K562 (cell line): Measurements from ENCODE around the gene PTCH2. TPM values are rescaled to one million over a fixed set of nuclear protein-coding genes. Genes with fewer than 3 reads are reported as not detected.

Experiments used
- ELK3 ChIP-seq: fragments of 450-650 bp; formaldehyde crosslinking; IDR thresholded peaks from 2 replicates; pipeline ENCODE4 v1.4.0; 2020; ENCODE audit warnings: mild to moderate bottlenecking
- HBP1 ChIP-seq: fragments of 450-650 bp; formaldehyde crosslinking; IDR thresholded peaks from 2 replicates; pipeline ENCODE4 v1.4.0; 2022; ENCODE audit warnings: missing genetic modification characterization
- NEUROD1 ChIP-seq: fragments of 150-350 bp; IDR thresholded peaks from 2 replicates; pipeline ENCODE4 v1.6.1; 2014; ENCODE audit warnings: borderline replicate concordance, low read length, low read depth; ENCODE audit not compliant: partially characterized antibody
- NFIX ChIP-seq: fragments of 250-450 bp; sonication (Bioruptor Pico); IDR thresholded peaks from 2 replicates; pipeline ENCODE4 v1.4.0; 2020; ENCODE audit warnings: low read depth, mild to moderate bottlenecking, moderate library complexity
- POLR2B ChIP-seq: fragments of 450-650 bp; IDR thresholded peaks from 2 replicates; pipeline ENCODE4 v1.6.1; 2018; ENCODE audit warnings: low read depth; ENCODE audit not compliant: partially characterized antibody
- SMAD3 ChIP-seq: fragments of 450-650 bp; formaldehyde crosslinking; conservative IDR thresholded peaks from 2 replicates; pipeline ENCODE4 v1.4.0; 2020; ENCODE audit warnings: mild to moderate bottlenecking
- TBL1XR1 ChIP-seq, 2 experiments: IDR thresholded peaks; 2 replicates each; pipeline ENCODE4 v1.6.1; 2012; ENCODE audit warnings: improper control_type of control experiment in 2 of 2, low read length in 2 of 2, mild to moderate bottlenecking in 1 of 2
- TBP ChIP-seq: optimal IDR thresholded peaks from 2 replicates; pipeline ENCODE3; 2011; ENCODE audit warnings: low read depth, low read length, improper control_type of control experiment
- TOE1 ChIP-seq, 2 experiments: fragments of 450-650 bp in 1 of 2; sonication (generic) in 1 of 2; formaldehyde crosslinking in 1 of 2; IDR thresholded peaks; 2 replicates each; pipeline versions ENCODE4 v1.7.1 to v1.8.0; 2016 to 2022; ENCODE audit warnings: borderline replicate concordance in 2 of 2, mild to moderate bottlenecking in 2 of 2, antibody characterized with exemption in 1 of 2, inconsistent platforms in 1 of 2, low read depth in 1 of 2, missing genetic modification reagents in 1 of 2, moderate library complexity in 1 of 2
- ZNF174 ChIP-seq: fragments of 250-450 bp; sonication (Bioruptor Pico); IDR thresholded peaks from 2 replicates; pipeline ENCODE4 v1.4.0; 2020; ENCODE audit warnings: mild to moderate bottlenecking
- polyA plus RNA-seq, 8 experiments: library from polyadenylated mRNA; depleted of rRNA in 4 of 8; stranded (reverse) in 5 of 8; unstranded in 3 of 8; fragments of >200 nt; fragmentation: Nextera tagmentation in 2 of 8; fragmentation: Illumina TruSeq in 1 of 8; extraction: Ambion mirVana in 2 of 8; extraction: Trizol in 1 of 8; gene quantifications; 2 replicates each; pipeline versions ENCODE4 v1.2.1 to v1.2.3, GENCODE V29; 2011 to 2014; ENCODE audit warnings: inconsistent platforms in 1 of 8, missing spikeins in 1 of 8
- total RNA-seq, 7 experiments: library from RNA; depleted of rRNA in 6 of 7; stranded (reverse); fragments of >200 nt in 6 of 7; fragmentation: Illumina TruSeq in 2 of 7; extraction: Trizol in 2 of 7; gene quantifications; 2 replicates each; pipeline versions ENCODE4 v1.2.1 to v1.2.3, GENCODE V29; 2011 to 2021; ENCODE audit warnings: low replicate concordance in 1 of 7
- TF ChIP-seq, protein P1 (sequence below): fragments of 450-650 bp; IDR thresholded peaks from 2 replicates; pipeline ENCODE4 v1.6.1; 2016; ENCODE audit warnings: mild to moderate bottlenecking, moderate library complexity

PTCH2 gene
- total and polyA plus RNA-seq, 9 of the 15 experiments (the other 6 are each of a cell fraction or from before 2014, with no cell fraction given), result 0.15 to 27.3 (median 0.48) TPM; not detected in 1

- TF ChIP-seq, protein P1, sequence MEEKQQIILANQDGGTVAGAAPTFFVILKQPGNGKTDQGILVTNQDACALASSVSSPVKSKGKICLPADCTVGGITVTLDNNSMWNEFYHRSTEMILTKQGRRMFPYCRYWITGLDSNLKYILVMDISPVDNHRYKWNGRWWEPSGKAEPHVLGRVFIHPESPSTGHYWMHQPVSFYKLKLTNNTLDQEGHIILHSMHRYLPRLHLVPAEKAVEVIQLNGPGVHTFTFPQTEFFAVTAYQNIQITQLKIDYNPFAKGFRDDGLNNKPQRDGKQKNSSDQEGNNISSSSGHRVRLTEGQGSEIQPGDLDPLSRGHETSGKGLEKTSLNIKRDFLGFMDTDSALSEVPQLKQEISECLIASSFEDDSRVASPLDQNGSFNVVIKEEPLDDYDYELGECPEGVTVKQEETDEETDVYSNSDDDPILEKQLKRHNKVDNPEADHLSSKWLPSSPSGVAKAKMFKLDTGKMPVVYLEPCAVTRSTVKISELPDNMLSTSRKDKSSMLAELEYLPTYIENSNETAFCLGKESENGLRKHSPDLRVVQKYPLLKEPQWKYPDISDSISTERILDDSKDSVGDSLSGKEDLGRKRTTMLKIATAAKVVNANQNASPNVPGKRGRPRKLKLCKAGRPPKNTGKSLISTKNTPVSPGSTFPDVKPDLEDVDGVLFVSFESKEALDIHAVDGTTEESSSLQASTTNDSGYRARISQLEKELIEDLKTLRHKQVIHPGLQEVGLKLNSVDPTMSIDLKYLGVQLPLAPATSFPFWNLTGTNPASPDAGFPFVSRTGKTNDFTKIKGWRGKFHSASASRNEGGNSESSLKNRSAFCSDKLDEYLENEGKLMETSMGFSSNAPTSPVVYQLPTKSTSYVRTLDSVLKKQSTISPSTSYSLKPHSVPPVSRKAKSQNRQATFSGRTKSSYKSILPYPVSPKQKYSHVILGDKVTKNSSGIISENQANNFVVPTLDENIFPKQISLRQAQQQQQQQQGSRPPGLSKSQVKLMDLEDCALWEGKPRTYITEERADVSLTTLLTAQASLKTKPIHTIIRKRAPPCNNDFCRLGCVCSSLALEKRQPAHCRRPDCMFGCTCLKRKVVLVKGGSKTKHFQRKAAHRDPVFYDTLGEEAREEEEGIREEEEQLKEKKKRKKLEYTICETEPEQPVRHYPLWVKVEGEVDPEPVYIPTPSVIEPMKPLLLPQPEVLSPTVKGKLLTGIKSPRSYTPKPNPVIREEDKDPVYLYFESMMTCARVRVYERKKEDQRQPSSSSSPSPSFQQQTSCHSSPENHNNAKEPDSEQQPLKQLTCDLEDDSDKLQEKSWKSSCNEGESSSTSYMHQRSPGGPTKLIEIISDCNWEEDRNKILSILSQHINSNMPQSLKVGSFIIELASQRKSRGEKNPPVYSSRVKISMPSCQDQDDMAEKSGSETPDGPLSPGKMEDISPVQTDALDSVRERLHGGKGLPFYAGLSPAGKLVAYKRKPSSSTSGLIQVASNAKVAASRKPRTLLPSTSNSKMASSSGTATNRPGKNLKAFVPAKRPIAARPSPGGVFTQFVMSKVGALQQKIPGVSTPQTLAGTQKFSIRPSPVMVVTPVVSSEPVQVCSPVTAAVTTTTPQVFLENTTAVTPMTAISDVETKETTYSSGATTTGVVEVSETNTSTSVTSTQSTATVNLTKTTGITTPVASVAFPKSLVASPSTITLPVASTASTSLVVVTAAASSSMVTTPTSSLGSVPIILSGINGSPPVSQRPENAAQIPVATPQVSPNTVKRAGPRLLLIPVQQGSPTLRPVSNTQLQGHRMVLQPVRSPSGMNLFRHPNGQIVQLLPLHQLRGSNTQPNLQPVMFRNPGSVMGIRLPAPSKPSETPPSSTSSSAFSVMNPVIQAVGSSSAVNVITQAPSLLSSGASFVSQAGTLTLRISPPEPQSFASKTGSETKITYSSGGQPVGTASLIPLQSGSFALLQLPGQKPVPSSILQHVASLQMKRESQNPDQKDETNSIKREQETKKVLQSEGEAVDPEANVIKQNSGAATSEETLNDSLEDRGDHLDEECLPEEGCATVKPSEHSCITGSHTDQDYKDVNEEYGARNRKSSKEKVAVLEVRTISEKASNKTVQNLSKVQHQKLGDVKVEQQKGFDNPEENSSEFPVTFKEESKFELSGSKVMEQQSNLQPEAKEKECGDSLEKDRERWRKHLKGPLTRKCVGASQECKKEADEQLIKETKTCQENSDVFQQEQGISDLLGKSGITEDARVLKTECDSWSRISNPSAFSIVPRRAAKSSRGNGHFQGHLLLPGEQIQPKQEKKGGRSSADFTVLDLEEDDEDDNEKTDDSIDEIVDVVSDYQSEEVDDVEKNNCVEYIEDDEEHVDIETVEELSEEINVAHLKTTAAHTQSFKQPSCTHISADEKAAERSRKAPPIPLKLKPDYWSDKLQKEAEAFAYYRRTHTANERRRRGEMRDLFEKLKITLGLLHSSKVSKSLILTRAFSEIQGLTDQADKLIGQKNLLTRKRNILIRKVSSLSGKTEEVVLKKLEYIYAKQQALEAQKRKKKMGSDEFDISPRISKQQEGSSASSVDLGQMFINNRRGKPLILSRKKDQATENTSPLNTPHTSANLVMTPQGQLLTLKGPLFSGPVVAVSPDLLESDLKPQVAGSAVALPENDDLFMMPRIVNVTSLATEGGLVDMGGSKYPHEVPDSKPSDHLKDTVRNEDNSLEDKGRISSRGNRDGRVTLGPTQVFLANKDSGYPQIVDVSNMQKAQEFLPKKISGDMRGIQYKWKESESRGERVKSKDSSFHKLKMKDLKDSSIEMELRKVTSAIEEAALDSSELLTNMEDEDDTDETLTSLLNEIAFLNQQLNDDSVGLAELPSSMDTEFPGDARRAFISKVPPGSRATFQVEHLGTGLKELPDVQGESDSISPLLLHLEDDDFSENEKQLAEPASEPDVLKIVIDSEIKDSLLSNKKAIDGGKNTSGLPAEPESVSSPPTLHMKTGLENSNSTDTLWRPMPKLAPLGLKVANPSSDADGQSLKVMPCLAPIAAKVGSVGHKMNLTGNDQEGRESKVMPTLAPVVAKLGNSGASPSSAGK, result 0 out of 2 replicates have a peak, but pooled peaks have one; percentile 18
- TF ChIP-seq TBL1XR1 (IDR thresholded peaks at IDR 0.05; ENCODE audit: low read length in 2 of 2) (0 out of 4 replicates have a peak, but pooled peaks of 1 of the 2 experiments have one; percentile 50), ELK3 (no peak), ZNF174 (CRISPR knock-in tag) (no peak), POLR2B (no peak), TBP (no peak), HBP1 (CRISPR knock-in tag) (0 out of 2 replicates have a peak, but pooled peaks have one; percentile 6), TOE1 (IDR thresholded peaks at IDR 0.05; ENCODE audit: borderline replicate concordance) (no peak), TOE1 (CRISPR knock-in tag; IDR thresholded peaks at IDR 0.05; ENCODE audit: borderline replicate concordance, low read depth) (no peak), NFIX (no peak; the same call in 1 of the 2 replicates), NEUROD1 (no peak), SMAD3 (CRISPR knock-in tag) (0 out of 2 replicates have a peak, but pooled peaks have one; percentile 25)
Observed at GRCh38 chr1:44808063-44808937, 34.8 kb downstream of the PTCH2 start, which contains the start of gene BTBD19 (continued).
